ENCODE measurements around the gene HNMT. TPM values are rescaled to one million over a fixed set of nuclear protein-coding genes. Genes with fewer than 3 reads are reported as not detected.

HNMT gene
- polyA plus RNA-seq, 1 donor (not counting 4 experiments of a cell fraction or from before 2014, with no cell fraction given), result 7.4 TPM

GRCh38 chr2:138015494-138015893 lies 51.2 kb downstream of the HNMT start:
- Histone ChIP-seq H3K79me2 (ENCODE audit: control insufficient read depth, insufficient read depth, low read length) (no peaks in the 10 kb centered on the region), H3K9ac (ENCODE audit: control insufficient read depth, extremely low read depth, insufficient read depth, low read length) (no peak overlapping the region), H3K4me3 (ENCODE audit: control insufficient read depth in 2 of 3, extremely low read depth in 1 of 3, insufficient read depth in 2 of 3, low read depth in 1 of 3, low read length in 3 of 3) (no peak overlapping the region), H3K4me2 (ENCODE audit: control insufficient read depth, extremely low read depth, insufficient read depth, low read depth, low read length) (no peak overlapping the region), H3K36me3 (ENCODE audit: control insufficient read depth in 2 of 2, extremely low read depth in 1 of 2, insufficient read depth in 2 of 2, low read length in 2 of 2) (no peaks in the 10 kb centered on the region), H2AFZ (ENCODE audit: control insufficient read depth, low read length) (no peak overlapping the region), H3K4me1 (ENCODE audit: control insufficient read depth, extremely low read depth, insufficient read depth, low read length) (no peaks in the 10 kb centered on the region), H3K27me3 (ENCODE audit: control insufficient read depth, extremely low read depth, insufficient read depth, low read length) (no peaks in the 10 kb centered on the region), H4K20me1 (ENCODE audit: control insufficient read depth, extremely low read depth, insufficient read depth, low read length) (no peaks in the 10 kb centered on the region), H3K27ac (ENCODE audit: control insufficient read depth, insufficient read depth, low read length) (no peak overlapping the region), H3K9me3 (ENCODE audit: control insufficient read depth, low read depth, low read length) (no peaks in the 10 kb centered on the region), H3K9me1 (ENCODE audit: control insufficient read depth, extremely low read depth, insufficient read depth, low read length) (no peaks in the 10 kb centered on the region)
- TF ChIP-seq EZH2 (IDR thresholded peaks at IDR 0.05; ENCODE audit: low read length) (no peak), CTCF (optimal IDR thresholded peaks at IDR 0.05 in 1 of 3, IDR thresholded peaks at IDR 0.05 in 1 of 3, conservative IDR thresholded peaks at IDR 0.05 in 1 of 3; ENCODE audit: extremely low read depth in 1 of 3, insufficient read depth in 2 of 3, low read length in 3 of 3) (no peak)
- DNase-seq (ENCODE audit: low read depth, low spot score) (no peak), FAIRE-seq (no peak)
- dilution Hi-C loops (cut with MboI; ENCODE audit: extremely low pct_ligation_motif_present, low sequenced_read_pairs), result no loop called here

- no peaks in the 10 kb centered on the region for H3K9me3 ChIP-seq (ENCODE audit: control insufficient read depth, low read depth, low read length)
- H3K9ac ChIP-seq (ENCODE audit: control insufficient read depth, extremely low read depth, insufficient read depth, low read length), result no peak overlapping the region
- no peak overlapping the region for H3K4me2 ChIP-seq (ENCODE audit: control insufficient read depth, extremely low read depth, insufficient read depth, low read depth, low read length)
- H3K9me1 ChIP-seq (ENCODE audit: control insufficient read depth, extremely low read depth, insufficient read depth, low read length), result no peaks in the 10 kb centered on the region
- H3K4me1 ChIP-seq (ENCODE audit: control insufficient read depth, extremely low read depth, insufficient read depth, low read length), result no peaks in the 10 kb centered on the region
- H4K20me1 ChIP-seq (ENCODE audit: control insufficient read depth, extremely low read depth, insufficient read depth, low read length), result no peaks in the 10 kb centered on the region
- DNase-seq (ENCODE audit: low read depth, low spot score) (no peak), FAIRE-seq (no peak)
- no peaks in the 10 kb centered on the region for H3K27me3 ChIP-seq (ENCODE audit: control insufficient read depth, extremely low read depth, insufficient read depth, low read length)
- no peaks in the 10 kb centered on the region for H3K79me2 ChIP-seq (ENCODE audit: control insufficient read depth, insufficient read depth, low read length)
- dilution Hi-C loops (cut with MboI; ENCODE audit: extremely low pct_ligation_motif_present, low sequenced_read_pairs), result no loop called here
- H3K27ac ChIP-seq (ENCODE audit: control insufficient read depth, insufficient read depth, low read length), result no peak overlapping the region
- no peak overlapping the region for H3K4me3 ChIP-seq (ENCODE audit: control insufficient read depth in 2 of 3, extremely low read depth in 1 of 3, insufficient read depth in 2 of 3, low read depth in 1 of 3, low read length in 3 of 3)
- TF ChIP-seq EZH2 (IDR thresholded peaks at IDR 0.05; ENCODE audit: low read length), result no peak
- TF ChIP-seq CTCF (optimal IDR thresholded peaks at IDR 0.05 in 1 of 3, IDR thresholded peaks at IDR 0.05 in 1 of 3, conservative IDR thresholded peaks at IDR 0.05 in 1 of 3; ENCODE audit: extremely low read depth in 1 of 3, insufficient read depth in 2 of 3, low read length in 3 of 3), result no peak
- no peaks in the 10 kb centered on the region for H3K36me3 ChIP-seq (ENCODE audit: control insufficient read depth in 2 of 2, extremely low read depth in 1 of 2, insufficient read depth in 2 of 2, low read length in 2 of 2)
- no peak overlapping the region for H2AFZ ChIP-seq (ENCODE audit: control insufficient read depth, low read length)
Measured at GRCh38 chr2:138016351-138017087, 52.2 kb downstream of the HNMT start.
